Endodermal cell (in vitro differentiated cells): Measurements from ENCODE around the gene UNC13A. TPM values are rescaled to one million over a fixed set of nuclear protein-coding genes. Genes with fewer than 3 reads are reported as not detected.

Experiments
- DNase-seq: peaks from one replicate; pipeline ENCODE4 v3.0.0-alpha.2; 2017
- H3K27ac ChIP-seq: 2 replicates; pipeline ENCODE4 v1.5.1; 2013; ENCODE audit warnings: mild to moderate bottlenecking, low read depth, low read length, moderate library complexity
- H3K27me3 ChIP-seq: 2 replicates; pipeline ENCODE4 v1.6.1; 2013; ENCODE audit warnings: mild to moderate bottlenecking, low read length, moderate library complexity; ENCODE audit not compliant: insufficient read depth, control insufficient read depth, poor library complexity, severe bottlenecking
- H3K36me3 ChIP-seq: 2 replicates; pipeline ENCODE4 v1.7.0; 2013; ENCODE audit warnings: mild to moderate bottlenecking, low read length, moderate library complexity; ENCODE audit not compliant: control insufficient read depth, insufficient read depth
- H3K4me1 ChIP-seq: one replicate; pipeline ENCODE4 v1.7.0; 2013; ENCODE audit warnings: low read length; ENCODE audit not compliant: control insufficient read depth, insufficient read depth
- H3K4me3 ChIP-seq: 2 replicates; pipeline ENCODE4 v1.5.1; 2013; ENCODE audit warnings: mild to moderate bottlenecking, low read length, moderate library complexity
- H3K9ac ChIP-seq: 2 replicates; pipeline ENCODE4 v1.6.1; 2013; ENCODE audit warnings: mild to moderate bottlenecking, low read length, moderate library complexity; ENCODE audit not compliant: poor library complexity, severe bottlenecking; ENCODE audit errors: extremely low read depth
- H3K9me3 ChIP-seq: 2 replicates; pipeline ENCODE4 v1.6.1; 2013; ENCODE audit warnings: mild to moderate bottlenecking, low read length, moderate library complexity; ENCODE audit not compliant: control insufficient read depth
- H3K27ac Mint-ChIP-seq: 2 replicates; pipeline ENCODE4 v1.8.0; 2020; ENCODE audit warnings: mixed read lengths
- H3K27me3 Mint-ChIP-seq: 2 replicates; pipeline ENCODE4 v1.8.0; 2021; ENCODE audit warnings: mild to moderate bottlenecking, mixed read lengths; ENCODE audit not compliant: insufficient read depth
- H3K36me3 Mint-ChIP-seq: 2 replicates; pipeline ENCODE4 v1.8.0; 2020; ENCODE audit warnings: low read depth, mixed read lengths
- H3K4me1 Mint-ChIP-seq: 2 replicates; pipeline ENCODE4 v1.8.0; 2020; ENCODE audit warnings: mixed read lengths
- H3K4me3 Mint-ChIP-seq: 2 replicates; pipeline ENCODE4 v1.8.0; 2020; ENCODE audit warnings: mild to moderate bottlenecking, moderate library complexity, mixed read lengths
- H3K9me3 Mint-ChIP-seq: 2 replicates; pipeline ENCODE4 v1.8.0; 2020; ENCODE audit warnings: mild to moderate bottlenecking, mixed read lengths
- WGBS, 2 experiments: methylation state at CpG; one replicate each; pipeline versions ENCODE4 v1.1.5 to v1.1.7; 2013; ENCODE audit warnings: missing lambda C conversion rate in 2 of 2, mixed read lengths in 1 of 2; ENCODE audit not compliant: insufficient coverage in 1 of 2, insufficient read length in 1 of 2; 5-methylcytosine and 5-hydroxymethylcytosine counted together
- total RNA-seq, 2 donors: library from RNA; stranded (reverse); fragmentation: NEBNext Ultra II Directional in 1 of 2; extraction: Animal tissue kit (Norgen Biotek cat#: 25700) in 1 of 2; gene quantifications; 2 replicates in 1 of 2; 3 replicates in 1 of 2; pipeline ENCODE4 v1.2.1, GENCODE V29; 2021
- TF ChIP-seq, protein P1 (sequence below): fragments of 200-600 bp; sonication (generic); conservative IDR thresholded peaks from 2 replicates; pipeline ENCODE4 v1.5.0; 2021; ENCODE audit warnings: antibody characterized with exemption, mild to moderate bottlenecking

Gene UNC13A
- total RNA-seq, 2 donors from 2014 or later = 5.6 to 10.7 TPM

DNA sequence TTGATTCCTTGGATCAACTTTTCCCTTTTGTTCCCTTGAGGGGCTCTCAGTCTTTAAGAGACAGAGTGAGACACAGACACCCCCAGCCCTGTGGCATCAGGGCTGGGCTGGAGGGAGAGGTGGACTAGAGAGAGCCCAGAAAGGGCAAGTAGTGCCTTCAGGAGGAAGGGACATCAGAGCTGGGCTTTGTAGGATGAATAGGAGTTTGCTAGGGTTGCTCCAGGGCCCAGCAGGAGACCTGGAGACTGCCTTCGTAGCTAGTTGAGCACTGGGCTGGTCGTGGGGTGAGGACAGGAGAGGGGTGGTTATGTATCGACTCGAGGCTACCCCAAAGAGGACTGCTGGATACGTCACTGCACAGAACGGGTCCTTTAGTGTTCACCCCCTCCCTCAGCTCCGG, 36.5 kb upstream of the UNC13A start:
- Histone ChIP-seq H3K27ac (no peak overlapping the region), H3K4me1 (no peaks in the 10 kb centered on the region), H3K36me3 (peaks cover 53% of the 10 kb centered on the region), H3K27me3 (no peaks in the 10 kb centered on the region), H3K9ac (no peak overlapping the region), H3K4me3 (no peak overlapping the region), H3K9me3 (no peaks in the 10 kb centered on the region)
- H3K36me3 Mint-ChIP-seq = peaks cover 54% of the 10 kb centered on the region
- H3K27me3 Mint-ChIP-seq = no peaks in the 10 kb centered on the region
- peaks cover 12% of the 10 kb centered on the region for H3K4me1 Mint-ChIP-seq
- TF ChIP-seq, protein P1, sequence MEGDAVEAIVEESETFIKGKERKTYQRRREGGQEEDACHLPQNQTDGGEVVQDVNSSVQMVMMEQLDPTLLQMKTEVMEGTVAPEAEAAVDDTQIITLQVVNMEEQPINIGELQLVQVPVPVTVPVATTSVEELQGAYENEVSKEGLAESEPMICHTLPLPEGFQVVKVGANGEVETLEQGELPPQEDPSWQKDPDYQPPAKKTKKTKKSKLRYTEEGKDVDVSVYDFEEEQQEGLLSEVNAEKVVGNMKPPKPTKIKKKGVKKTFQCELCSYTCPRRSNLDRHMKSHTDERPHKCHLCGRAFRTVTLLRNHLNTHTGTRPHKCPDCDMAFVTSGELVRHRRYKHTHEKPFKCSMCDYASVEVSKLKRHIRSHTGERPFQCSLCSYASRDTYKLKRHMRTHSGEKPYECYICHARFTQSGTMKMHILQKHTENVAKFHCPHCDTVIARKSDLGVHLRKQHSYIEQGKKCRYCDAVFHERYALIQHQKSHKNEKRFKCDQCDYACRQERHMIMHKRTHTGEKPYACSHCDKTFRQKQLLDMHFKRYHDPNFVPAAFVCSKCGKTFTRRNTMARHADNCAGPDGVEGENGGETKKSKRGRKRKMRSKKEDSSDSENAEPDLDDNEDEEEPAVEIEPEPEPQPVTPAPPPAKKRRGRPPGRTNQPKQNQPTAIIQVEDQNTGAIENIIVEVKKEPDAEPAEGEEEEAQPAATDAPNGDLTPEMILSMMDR = no peak
- H3K27ac Mint-ChIP-seq = no peak overlapping the region
- no peaks in the 10 kb centered on the region for H3K9me3 Mint-ChIP-seq
- DNase-seq = no peak
- WGBS, 2 experiments = 94 to 97% methylated on average over 6 to 7 of the region's 7 CpGs
- H3K4me3 Mint-ChIP-seq = no peak overlapping the region

DNA sequence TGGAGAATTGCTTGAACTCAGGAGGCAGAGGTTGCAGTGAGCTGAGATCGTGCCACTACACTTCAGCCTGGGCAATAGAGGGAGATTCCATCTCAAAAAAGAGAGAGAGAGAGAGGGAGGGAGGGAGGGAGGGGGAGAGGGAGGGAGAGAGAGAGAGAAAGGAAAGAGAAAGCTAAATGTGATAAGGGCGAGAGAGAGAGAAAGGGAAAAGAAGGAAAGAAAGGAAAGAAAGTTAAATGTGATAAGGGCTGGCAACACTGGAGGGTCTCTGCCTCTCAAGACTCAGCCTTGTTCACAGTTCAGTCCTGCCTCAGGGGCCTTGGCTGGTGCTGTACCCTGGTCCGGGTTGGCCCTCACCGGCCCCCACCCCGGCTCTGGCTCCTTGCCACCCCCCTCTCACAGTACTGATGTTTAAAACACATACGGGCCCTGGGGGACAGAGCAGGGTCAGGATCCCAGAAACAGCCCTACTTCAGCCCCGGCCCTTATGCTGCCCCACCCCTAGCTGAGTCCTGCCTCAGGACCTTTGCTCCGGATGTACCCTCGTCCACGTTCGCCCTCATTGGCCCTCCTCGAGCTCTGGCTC, 34.6 kb upstream of the UNC13A start:
- no peak overlapping the region for H3K4me3 Mint-ChIP-seq
- Histone ChIP-seq H3K9me3 (no peaks in the 10 kb centered on the region), H3K27ac (no peak overlapping the region), H3K9ac (no peak overlapping the region), H3K4me3 (no peak overlapping the region), H3K36me3 (peaks cover 35% of the 10 kb centered on the region), H3K27me3 (no peaks in the 10 kb centered on the region), H3K4me1 (no peaks in the 10 kb centered on the region)
- H3K27me3 Mint-ChIP-seq = no peaks in the 10 kb centered on the region
- 84 to 96% methylated on average over 4 to 12 of the region's 12 CpGs for whole genome bisulfite sequencing, 2 experiments
- no peak overlapping the region for H3K27ac Mint-ChIP-seq
- TF ChIP-seq, protein P1 = no peak
- peaks cover 40% of the 10 kb centered on the region for H3K36me3 Mint-ChIP-seq
- H3K4me1 Mint-ChIP-seq = peaks cover 12% of the 10 kb centered on the region
- DNase-seq = no peak
- H3K9me3 Mint-ChIP-seq = no peaks in the 10 kb centered on the region

DNA sequence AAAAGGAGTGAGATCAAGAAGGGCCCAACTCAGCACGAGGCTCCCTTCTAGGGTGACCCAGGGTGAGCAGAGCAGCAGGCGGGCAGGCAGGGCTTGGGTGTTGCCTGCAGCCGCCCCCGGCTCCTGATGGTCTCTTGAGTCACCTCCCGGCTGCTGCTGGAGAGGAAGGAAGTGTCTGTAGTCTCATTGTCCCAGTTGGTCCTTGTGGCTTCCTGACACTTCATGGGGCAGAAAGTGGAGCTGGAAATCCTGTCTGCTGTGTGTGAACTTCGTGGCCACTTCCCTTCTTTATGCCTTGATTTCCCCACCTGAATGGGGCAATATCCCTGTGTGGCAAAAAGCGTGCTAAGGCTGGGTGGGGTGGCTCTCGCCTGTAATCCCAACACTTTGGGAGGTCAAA, 33.7 kb upstream of the UNC13A start:
- no peak for DNase-seq
- TF ChIP-seq, protein P1 = no peak
- Mint-ChIP-seq H3K36me3 (peaks cover 39% of the 10 kb centered on the region), H3K27me3 (no peaks in the 10 kb centered on the region), H3K4me3 (peak overlapping the region; percentile 73), H3K4me1 (peaks cover 12% of the 10 kb centered on the region), H3K9me3 (no peaks in the 10 kb centered on the region), H3K27ac (no peak overlapping the region)
- no peak overlapping the region for H3K4me3 ChIP-seq
- H3K9me3 ChIP-seq = no peaks in the 10 kb centered on the region
- H3K36me3 ChIP-seq = peaks cover 32% of the 10 kb centered on the region
- WGBS, 2 experiments = 94 to 97% methylated on average over 8 of the region's 8 CpGs
- H3K4me1 ChIP-seq = no peaks in the 10 kb centered on the region
- H3K27me3 ChIP-seq = no peaks in the 10 kb centered on the region
- H3K9ac ChIP-seq = no peak overlapping the region
- no peak overlapping the region for H3K27ac ChIP-seq
